Kidney epithelial cell (primary cell): ENCODE measurements around the gene COL4A1. TPM values are rescaled to one million over a fixed set of nuclear protein-coding genes. Genes with fewer than 3 reads are reported as not detected.

Experiments
- DNase-seq: peaks from one replicate; pipeline ENCODE4 v3.0.0-alpha.2; 2010; ENCODE audit warnings: low read depth
- H3K27me3 ChIP-seq: 2 replicates; pipeline ENCODE4 v1.6.0; 2011; ENCODE audit warnings: low read length; ENCODE audit not compliant: control insufficient read depth, insufficient read depth
- H3K36me3 ChIP-seq: 2 replicates; pipeline ENCODE4 v1.5.1; 2011; ENCODE audit warnings: low read length; ENCODE audit not compliant: control insufficient read depth, insufficient read depth
- H3K4me3 ChIP-seq: 2 replicates; pipeline ENCODE4 v1.5.1; 2011; ENCODE audit warnings: low read depth, mild to moderate bottlenecking, control low read depth, low read length
- total RNA-seq: library from RNA; depleted of rRNA; stranded (reverse); fragments of >200 nt; gene quantifications from 2 replicates; pipeline ENCODE4 v1.2.3, GENCODE V29; 2015
- TF ChIP-seq, protein P1 (sequence below): IDR thresholded peaks from 2 replicates; pipeline ENCODE4 v1.5.1; 2011; ENCODE audit warnings: mild to moderate bottlenecking, moderate library complexity, low read length, control low read depth, inconsistent platforms; ENCODE audit not compliant: insufficient read depth, poor library complexity, severe bottlenecking

The COL4A1 gene
- total RNA-seq, 1 donor from 2014 or later, result 1,018 TPM

DNA sequence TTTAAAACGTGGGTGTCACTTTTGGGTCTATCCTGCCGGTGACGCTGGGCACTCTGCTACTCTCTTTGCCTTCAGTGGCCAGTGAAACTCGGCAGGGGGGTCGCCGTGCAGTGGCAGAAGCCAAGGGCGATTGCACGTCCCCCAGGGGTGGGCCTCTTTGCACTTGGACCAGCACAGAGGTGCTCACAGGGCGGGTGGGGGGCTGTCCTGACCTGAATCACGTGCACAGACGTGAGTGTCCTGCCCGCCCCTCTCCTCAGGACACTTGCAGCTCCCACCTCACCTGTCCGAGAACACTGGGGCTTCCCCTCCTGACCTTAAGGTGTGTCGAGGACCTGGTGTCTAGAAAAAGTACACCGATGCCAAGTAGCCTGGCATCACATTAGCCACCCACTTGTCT, 16.1 kb downstream of the COL4A1 start:
- H3K4me3 ChIP-seq, result no peak overlapping the region
- H3K27me3 ChIP-seq, result no peaks in the 10 kb centered on the region
- peaks cover 3% of the 10 kb centered on the region for H3K36me3 ChIP-seq
- TF ChIP-seq, protein P1, sequence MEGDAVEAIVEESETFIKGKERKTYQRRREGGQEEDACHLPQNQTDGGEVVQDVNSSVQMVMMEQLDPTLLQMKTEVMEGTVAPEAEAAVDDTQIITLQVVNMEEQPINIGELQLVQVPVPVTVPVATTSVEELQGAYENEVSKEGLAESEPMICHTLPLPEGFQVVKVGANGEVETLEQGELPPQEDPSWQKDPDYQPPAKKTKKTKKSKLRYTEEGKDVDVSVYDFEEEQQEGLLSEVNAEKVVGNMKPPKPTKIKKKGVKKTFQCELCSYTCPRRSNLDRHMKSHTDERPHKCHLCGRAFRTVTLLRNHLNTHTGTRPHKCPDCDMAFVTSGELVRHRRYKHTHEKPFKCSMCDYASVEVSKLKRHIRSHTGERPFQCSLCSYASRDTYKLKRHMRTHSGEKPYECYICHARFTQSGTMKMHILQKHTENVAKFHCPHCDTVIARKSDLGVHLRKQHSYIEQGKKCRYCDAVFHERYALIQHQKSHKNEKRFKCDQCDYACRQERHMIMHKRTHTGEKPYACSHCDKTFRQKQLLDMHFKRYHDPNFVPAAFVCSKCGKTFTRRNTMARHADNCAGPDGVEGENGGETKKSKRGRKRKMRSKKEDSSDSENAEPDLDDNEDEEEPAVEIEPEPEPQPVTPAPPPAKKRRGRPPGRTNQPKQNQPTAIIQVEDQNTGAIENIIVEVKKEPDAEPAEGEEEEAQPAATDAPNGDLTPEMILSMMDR, result no peak
- DNase-seq, result no peak

DNA sequence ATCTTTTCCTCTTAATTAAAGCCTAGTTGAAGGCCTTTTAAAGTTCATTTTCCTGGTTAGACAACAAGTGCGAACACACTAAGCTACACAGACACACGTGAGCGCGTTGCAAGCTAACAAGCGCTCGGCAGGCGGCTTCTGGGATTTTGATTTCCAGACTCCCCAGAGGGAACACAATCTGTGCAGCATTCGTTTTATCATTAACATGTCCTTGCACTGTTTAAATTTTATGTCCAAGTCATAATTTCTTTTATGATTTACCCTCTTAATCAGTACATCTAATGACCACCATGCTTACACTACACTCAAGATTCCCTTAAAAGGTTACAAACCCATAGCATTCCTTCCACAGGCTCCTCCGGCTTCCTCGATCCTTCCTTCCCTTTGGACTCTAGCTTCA, 16.8 kb downstream of the COL4A1 start:
- Histone ChIP-seq H3K27me3 (no peaks in the 10 kb centered on the region), H3K4me3 (no peak overlapping the region), H3K36me3 (peaks cover 3% of the 10 kb centered on the region)
- TF ChIP-seq, protein P1, result no peak
- no peak for DNase-seq

DNA sequence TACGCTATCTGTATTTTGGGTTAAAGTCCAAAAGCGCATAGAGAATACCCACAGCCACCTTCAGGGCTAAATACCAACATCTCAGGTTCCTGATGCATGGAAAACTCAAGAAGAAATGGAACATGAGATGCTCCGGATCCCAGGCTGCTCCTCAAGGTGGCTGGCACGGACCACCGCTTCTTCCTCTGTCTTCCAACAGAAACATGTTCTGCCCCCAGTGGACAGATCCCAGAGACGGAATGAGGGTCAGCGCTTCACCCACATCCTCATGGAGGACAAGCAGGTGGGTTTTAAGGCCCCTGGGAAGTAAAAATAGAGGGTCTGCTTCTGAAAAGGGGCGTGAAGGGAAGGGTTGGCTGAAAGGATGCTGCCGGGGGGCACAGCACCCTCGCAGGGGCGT, 17.3 kb downstream of the COL4A1 start:
- no peak for DNase-seq
- TF ChIP-seq, protein P1, result no peak
- Histone ChIP-seq H3K36me3 (peaks cover 3% of the 10 kb centered on the region), H3K27me3 (no peaks in the 10 kb centered on the region), H3K4me3 (no peak overlapping the region)

DNA sequence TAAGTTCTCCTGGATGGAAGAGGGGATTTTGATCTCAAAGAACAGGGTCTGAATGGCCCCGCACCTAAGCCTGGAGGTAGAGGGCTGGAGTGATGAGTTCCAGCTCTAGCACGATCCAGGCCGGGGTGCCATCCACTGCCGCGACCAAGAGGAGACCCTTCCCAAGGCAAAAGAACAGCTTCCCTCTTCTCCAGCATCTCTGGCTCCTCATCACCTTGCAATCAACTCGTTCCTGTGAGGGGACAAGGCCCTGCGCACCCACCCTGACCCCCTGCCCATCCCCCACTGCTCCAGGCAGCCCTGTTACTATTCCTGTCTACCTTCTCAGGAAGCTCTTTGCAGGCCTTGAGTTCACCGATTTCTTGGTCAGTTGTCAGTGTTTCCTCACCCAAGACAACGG, 17.8 kb downstream of the COL4A1 start:
- DNase-seq, result no peak
- Histone ChIP-seq H3K27me3 (no peaks in the 10 kb centered on the region), H3K4me3 (no peak overlapping the region), H3K36me3 (peaks cover 2% of the 10 kb centered on the region)
- TF ChIP-seq, protein P1, result no peak

DNA sequence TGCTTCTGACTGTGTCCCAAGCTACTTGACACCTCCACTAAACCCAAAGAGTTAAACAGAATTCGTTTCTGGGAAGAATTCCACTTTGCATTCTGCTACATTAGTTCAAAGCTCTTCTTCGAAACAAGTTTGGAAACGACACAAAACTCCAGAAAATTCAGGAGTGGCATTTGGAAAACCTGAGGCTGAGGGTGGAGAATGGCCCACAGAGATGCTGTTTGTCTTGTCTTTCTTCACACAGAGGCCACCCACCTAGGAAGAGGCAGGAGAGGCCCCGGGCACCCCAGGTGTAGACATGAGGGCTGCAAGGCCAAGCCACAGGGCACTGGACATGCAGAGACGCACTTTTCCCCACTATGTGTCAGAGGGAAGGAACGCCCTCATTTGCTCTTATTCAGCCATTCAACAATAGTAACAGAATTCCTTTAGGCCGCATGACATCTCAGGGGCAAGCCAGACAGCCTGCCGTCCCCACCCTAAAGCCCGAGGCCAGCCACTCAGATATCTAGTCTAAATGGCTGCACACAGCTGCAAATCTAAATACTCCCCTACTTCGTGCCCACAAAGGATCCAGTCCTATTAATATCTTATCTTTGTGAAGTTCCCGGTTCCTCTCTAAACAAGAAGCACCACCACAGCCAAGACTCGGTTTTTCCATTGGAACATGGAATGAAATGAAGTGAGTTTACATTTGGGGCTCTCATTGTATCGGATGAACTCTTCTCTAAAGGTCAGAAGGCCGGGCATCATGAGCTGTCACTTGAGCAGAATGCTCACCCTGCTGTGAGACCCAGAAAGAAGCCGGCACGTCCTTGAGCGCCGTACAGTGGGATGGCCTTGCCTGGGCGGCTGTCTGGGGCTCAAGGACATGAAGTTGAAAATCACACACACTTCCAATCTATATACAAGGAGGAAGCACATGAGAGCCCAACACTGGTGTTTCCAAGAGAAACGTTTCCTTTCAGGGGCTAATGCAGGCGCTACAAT, 19.8 kb downstream of the COL4A1 start:
- no peaks in the 10 kb centered on the region for H3K27me3 ChIP-seq
- TF ChIP-seq, protein P1, result no peak
- H3K4me3 ChIP-seq, result no peak overlapping the region
- H3K36me3 ChIP-seq, result no peaks in the 10 kb centered on the region
- no peak for DNase-seq
